ENCODE measurements around the gene ZNF106. TPM values are rescaled to one million over a fixed set of nuclear protein-coding genes. Genes with fewer than 3 reads are reported as not detected.

Gene ZNF106
- total and polyA plus RNA-seq, 4 donors, result 7.5 to 25.4 (median 20.5) TPM

DNA sequence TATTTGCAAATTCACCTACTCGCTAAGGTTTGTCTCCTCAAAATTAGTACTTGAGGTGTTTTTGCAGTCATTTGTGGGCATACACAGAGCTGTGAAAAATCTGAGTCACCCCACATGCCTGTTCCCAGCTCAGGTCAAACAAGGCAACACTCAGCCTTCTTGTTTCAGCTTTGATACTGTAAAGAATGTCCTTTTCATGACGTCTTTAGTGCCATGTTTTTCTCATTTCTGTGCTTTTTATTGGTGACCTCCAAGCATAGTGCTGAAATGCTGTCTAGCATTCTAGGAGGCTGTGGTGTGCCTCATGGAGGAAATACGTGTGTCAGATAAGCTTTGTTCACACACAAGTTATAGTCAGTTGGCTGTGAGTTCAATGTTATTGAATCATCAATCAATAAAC is 122.8 kb downstream of the ZNF106 start:
- TF ChIP-seq JUND (IDR thresholded peaks at IDR 0.05) (no peak), MAX (IDR thresholded peaks at IDR 0.05) (no peak), NR2F2 (IDR thresholded peaks at IDR 0.05) (no peak), FOXA1 (IDR thresholded peaks at IDR 0.05) (no peak), CTCF (IDR thresholded peaks at IDR 0.05; ENCODE audit: low read depth, low read length, missing input control) (no peak), RXRA (IDR thresholded peaks at IDR 0.05) (no peak), RAD21 (IDR thresholded peaks at IDR 0.05) (no peak), HNF4A (conservative IDR thresholded peaks at IDR 0.05) (no peak), YY1 (IDR thresholded peaks at IDR 0.05) (no peak), FOXA2 (IDR thresholded peaks at IDR 0.05) (no peak), TAF1 (conservative IDR thresholded peaks at IDR 0.05) (no peak), HNF4G (IDR thresholded peaks at IDR 0.05) (no peak), EGR1 (IDR thresholded peaks at IDR 0.05; ENCODE audit: low read depth in 2 of 2) (no peak)
- TF ChIP-seq, protein P1, sequence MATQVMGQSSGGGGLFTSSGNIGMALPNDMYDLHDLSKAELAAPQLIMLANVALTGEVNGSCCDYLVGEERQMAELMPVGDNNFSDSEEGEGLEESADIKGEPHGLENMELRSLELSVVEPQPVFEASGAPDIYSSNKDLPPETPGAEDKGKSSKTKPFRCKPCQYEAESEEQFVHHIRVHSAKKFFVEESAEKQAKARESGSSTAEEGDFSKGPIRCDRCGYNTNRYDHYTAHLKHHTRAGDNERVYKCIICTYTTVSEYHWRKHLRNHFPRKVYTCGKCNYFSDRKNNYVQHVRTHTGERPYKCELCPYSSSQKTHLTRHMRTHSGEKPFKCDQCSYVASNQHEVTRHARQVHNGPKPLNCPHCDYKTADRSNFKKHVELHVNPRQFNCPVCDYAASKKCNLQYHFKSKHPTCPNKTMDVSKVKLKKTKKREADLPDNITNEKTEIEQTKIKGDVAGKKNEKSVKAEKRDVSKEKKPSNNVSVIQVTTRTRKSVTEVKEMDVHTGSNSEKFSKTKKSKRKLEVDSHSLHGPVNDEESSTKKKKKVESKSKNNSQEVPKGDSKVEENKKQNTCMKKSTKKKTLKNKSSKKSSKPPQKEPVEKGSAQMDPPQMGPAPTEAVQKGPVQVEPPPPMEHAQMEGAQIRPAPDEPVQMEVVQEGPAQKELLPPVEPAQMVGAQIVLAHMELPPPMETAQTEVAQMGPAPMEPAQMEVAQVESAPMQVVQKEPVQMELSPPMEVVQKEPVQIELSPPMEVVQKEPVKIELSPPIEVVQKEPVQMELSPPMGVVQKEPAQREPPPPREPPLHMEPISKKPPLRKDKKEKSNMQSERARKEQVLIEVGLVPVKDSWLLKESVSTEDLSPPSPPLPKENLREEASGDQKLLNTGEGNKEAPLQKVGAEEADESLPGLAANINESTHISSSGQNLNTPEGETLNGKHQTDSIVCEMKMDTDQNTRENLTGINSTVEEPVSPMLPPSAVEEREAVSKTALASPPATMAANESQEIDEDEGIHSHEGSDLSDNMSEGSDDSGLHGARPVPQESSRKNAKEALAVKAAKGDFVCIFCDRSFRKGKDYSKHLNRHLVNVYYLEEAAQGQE (IDR thresholded peaks at IDR 0.05), result no peak
- TF ChIP-seq, protein P2, sequence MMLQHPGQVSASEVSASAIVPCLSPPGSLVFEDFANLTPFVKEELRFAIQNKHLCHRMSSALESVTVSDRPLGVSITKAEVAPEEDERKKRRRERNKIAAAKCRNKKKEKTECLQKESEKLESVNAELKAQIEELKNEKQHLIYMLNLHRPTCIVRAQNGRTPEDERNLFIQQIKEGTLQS (IDR thresholded peaks at IDR 0.05), result no peak
- TF ChIP-seq, protein P3, sequence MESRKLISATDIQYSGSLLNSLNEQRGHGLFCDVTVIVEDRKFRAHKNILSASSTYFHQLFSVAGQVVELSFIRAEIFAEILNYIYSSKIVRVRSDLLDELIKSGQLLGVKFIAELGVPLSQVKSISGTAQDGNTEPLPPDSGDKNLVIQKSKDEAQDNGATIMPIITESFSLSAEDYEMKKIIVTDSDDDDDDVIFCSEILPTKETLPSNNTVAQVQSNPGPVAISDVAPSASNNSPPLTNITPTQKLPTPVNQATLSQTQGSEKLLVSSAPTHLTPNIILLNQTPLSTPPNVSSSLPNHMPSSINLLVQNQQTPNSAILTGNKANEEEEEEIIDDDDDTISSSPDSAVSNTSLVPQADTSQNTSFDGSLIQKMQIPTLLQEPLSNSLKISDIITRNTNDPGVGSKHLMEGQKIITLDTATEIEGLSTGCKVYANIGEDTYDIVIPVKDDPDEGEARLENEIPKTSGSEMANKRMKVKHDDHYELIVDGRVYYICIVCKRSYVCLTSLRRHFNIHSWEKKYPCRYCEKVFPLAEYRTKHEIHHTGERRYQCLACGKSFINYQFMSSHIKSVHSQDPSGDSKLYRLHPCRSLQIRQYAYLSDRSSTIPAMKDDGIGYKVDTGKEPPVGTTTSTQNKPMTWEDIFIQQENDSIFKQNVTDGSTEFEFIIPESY (IDR thresholded peaks at IDR 0.05), result no peak
- no peak for DNase-seq (ENCODE audit: low spot score)
- Histone ChIP-seq H3K9ac (ENCODE audit: low read depth in 1 of 2, low read length in 2 of 2) (no peak overlapping the region), H3K36me3 (ENCODE audit: control insufficient read depth in 4 of 4, insufficient read depth in 3 of 4, low read depth in 1 of 4, low read length in 3 of 4) (no peaks in the 10 kb centered on the region), H3K9me3 (ENCODE audit: control insufficient read depth in 4 of 4, low read length in 3 of 4) (no peaks in the 10 kb centered on the region), H3K27me3 (ENCODE audit: control insufficient read depth in 4 of 4, insufficient read depth in 4 of 4, low read length in 3 of 4) (no peaks in the 10 kb centered on the region), H3K27ac (ENCODE audit: low read depth in 1 of 2, low read length in 2 of 2) (no peak overlapping the region), H3K4me1 (ENCODE audit: control insufficient read depth in 4 of 4, insufficient read depth in 4 of 4, low read length in 3 of 4) (no peaks in the 10 kb centered on the region), H3K4me3 (ENCODE audit: low read depth in 1 of 3, low read length in 3 of 3) (no peak overlapping the region)
- WGBS, result 94% methylated on average over 3 of the region's 3 CpGs

DNA sequence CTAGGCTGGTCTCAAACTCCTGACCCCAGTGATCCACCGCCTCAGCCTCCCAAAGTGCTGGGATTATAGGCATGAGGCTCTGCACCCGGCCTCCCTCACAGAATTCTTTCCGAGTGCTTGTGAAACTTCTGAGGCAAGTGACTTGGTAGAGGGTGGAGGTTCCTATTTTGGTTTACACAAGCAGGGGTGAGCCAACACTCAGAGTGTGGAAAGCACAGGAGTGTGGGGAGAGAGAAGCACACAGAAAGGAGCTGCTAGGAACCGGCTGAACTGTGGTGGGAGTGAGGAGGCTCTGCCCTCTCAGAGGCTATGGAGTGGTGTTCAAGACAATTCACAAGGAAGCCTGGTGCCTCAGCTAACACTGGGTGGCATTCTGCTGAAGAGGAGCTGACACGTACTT is 123.9 kb downstream of the ZNF106 start:
- 79% methylated on average over 5 of the region's 5 CpGs for WGBS
- DNase-seq (ENCODE audit: low spot score), result no peak
- Histone ChIP-seq H3K27ac (ENCODE audit: low read depth in 1 of 2, low read length in 2 of 2) (no peak overlapping the region), H3K4me1 (ENCODE audit: control insufficient read depth in 4 of 4, insufficient read depth in 4 of 4, low read length in 3 of 4) (no peaks in the 10 kb centered on the region), H3K27me3 (ENCODE audit: control insufficient read depth in 4 of 4, insufficient read depth in 4 of 4, low read length in 3 of 4) (no peaks in the 10 kb centered on the region), H3K4me3 (ENCODE audit: low read depth in 1 of 3, low read length in 3 of 3) (no peak overlapping the region), H3K9me3 (ENCODE audit: control insufficient read depth in 4 of 4, low read length in 3 of 4) (no peaks in the 10 kb centered on the region), H3K36me3 (ENCODE audit: control insufficient read depth in 4 of 4, insufficient read depth in 3 of 4, low read depth in 1 of 4, low read length in 3 of 4) (no peaks in the 10 kb centered on the region), H3K9ac (ENCODE audit: low read depth in 1 of 2, low read length in 2 of 2) (no peak overlapping the region)
- TF ChIP-seq YY1 (IDR thresholded peaks at IDR 0.05) (no peak), GABPA (IDR thresholded peaks at IDR 0.05 in 1 of 2, conservative IDR thresholded peaks at IDR 0.05 in 1 of 2) (no peak), JUND (IDR thresholded peaks at IDR 0.05) (no peak), FOXA2 (IDR thresholded peaks at IDR 0.05) (no peak), HNF4G (IDR thresholded peaks at IDR 0.05) (no peak), CTCF (IDR thresholded peaks at IDR 0.05; ENCODE audit: low read depth, low read length, missing input control) (no peak), HNF4A (conservative IDR thresholded peaks at IDR 0.05) (no peak), NR2F2 (IDR thresholded peaks at IDR 0.05) (no peak), RAD21 (IDR thresholded peaks at IDR 0.05) (no peak), FOXA1 (IDR thresholded peaks at IDR 0.05) (no peak), SP1 (IDR thresholded peaks at IDR 0.05) (no peak), TAF1 (conservative IDR thresholded peaks at IDR 0.05) (no peak), RXRA (IDR thresholded peaks at IDR 0.05) (no peak), MAX (IDR thresholded peaks at IDR 0.05) (no peak)
- TF ChIP-seq, protein P2 (IDR thresholded peaks at IDR 0.05), result no peak

All from liver (tissue), 9 donors.